ENCODE results near the gene SEPTIN1.

Gene SEPTIN1

DNA sequence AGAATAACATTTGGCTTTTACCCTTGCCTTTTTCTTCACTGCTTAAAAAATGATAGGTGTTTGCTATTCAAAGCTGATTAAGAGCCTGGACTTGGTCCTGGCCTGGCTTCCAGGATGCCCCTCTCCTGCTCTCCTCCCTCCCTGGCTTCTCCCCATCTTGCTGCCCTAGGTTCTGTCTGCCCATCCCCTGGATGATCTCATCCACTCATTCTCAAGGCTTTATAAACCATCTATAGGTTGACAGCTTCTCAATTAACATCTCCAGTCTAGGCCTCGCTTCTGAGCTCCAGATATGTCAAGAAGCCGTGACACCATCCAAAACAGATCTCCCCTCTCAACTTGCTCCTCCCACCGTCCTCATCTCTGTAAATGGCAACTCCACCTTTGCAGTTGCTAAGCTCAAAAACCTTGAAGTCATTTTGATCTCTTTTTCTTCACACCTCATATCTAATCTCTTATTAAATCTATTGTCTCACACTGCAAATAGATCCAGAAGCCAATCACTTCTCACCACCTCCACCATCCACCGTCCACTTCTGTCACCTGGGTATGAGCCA, 33.8 kb upstream of the SEPTIN1 start:
- H3K9me3 ChIP-seq (ENCODE audit: control insufficient read depth, low read length), result no peaks in the 10 kb centered on the region
- no peak overlapping the region for H3K27ac ChIP-seq (ENCODE audit: low read depth, low read length, severe bottlenecking)
- peaks cover 17% of the 10 kb centered on the region for H3K4me1 ChIP-seq (ENCODE audit: control insufficient read depth, insufficient read depth, low read length, poor library complexity, severe bottlenecking)
- WGBS, 2 experiments (ENCODE audit: insufficient coverage in 2 of 2), result 87 to 94% methylated on average over 3 to 4 of the region's 4 CpGs
- no peak overlapping the region for H3K4me3 ChIP-seq (ENCODE audit: extremely low read depth, insufficient read depth, low read length, poor library complexity, severe bottlenecking)
- H3K36me3 ChIP-seq (ENCODE audit: control insufficient read depth, insufficient read depth, low read length), result peaks cover 42% of the 10 kb centered on the region

DNA sequence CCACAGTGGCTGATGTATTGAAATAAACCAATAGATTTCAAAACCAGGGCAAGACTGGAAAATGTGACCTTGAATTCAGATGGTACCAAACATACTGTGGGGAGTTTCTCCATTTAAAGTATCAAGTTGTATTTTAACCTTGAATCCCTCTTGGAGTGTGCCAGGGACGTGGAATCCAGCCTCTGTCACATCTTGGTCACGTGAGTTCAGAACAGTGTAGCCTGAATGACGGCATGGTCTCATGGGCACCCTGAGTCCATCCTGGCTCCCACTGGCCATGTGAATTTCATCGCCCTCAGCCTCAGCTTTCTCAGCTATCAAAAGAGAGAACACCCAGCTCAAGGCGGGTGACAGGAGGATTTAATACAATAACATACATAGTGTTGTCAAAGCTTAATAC, 31.8 kb upstream of the SEPTIN1 start:
- Histone ChIP-seq H3K4me3 (ENCODE audit: extremely low read depth, insufficient read depth, low read length, poor library complexity, severe bottlenecking) (no peak overlapping the region), H3K9me3 (ENCODE audit: control insufficient read depth, low read length) (no peaks in the 10 kb centered on the region), H3K36me3 (ENCODE audit: control insufficient read depth, insufficient read depth, low read length) (peaks cover 53% of the 10 kb centered on the region), H3K4me1 (ENCODE audit: control insufficient read depth, insufficient read depth, low read length, poor library complexity, severe bottlenecking) (peaks cover 17% of the 10 kb centered on the region), H3K27ac (ENCODE audit: low read depth, low read length, severe bottlenecking) (no peak overlapping the region)
- 95 to 97% methylated on average over 3 to 4 of the region's 5 CpGs for whole genome bisulfite sequencing, 2 experiments (ENCODE audit: insufficient coverage in 2 of 2)

GRCh38 chr16:30413112-30413806, 30.9 kb upstream of the SEPTIN1 start:
- WGBS, 2 experiments (ENCODE audit: insufficient coverage in 2 of 2), result 89 to 97% methylated on average over 5 of the region's 6 CpGs
- Histone ChIP-seq H3K27ac (ENCODE audit: low read depth, low read length, severe bottlenecking) (no peak overlapping the region), H3K9me3 (ENCODE audit: control insufficient read depth, low read length) (no peaks in the 10 kb centered on the region), H3K4me1 (ENCODE audit: control insufficient read depth, insufficient read depth, low read length, poor library complexity, severe bottlenecking) (peaks cover 10% of the 10 kb centered on the region), H3K36me3 (ENCODE audit: control insufficient read depth, insufficient read depth, low read length) (peaks cover 47% of the 10 kb centered on the region), H3K4me3 (ENCODE audit: extremely low read depth, insufficient read depth, low read length, poor library complexity, severe bottlenecking) (no peak overlapping the region)

DNA sequence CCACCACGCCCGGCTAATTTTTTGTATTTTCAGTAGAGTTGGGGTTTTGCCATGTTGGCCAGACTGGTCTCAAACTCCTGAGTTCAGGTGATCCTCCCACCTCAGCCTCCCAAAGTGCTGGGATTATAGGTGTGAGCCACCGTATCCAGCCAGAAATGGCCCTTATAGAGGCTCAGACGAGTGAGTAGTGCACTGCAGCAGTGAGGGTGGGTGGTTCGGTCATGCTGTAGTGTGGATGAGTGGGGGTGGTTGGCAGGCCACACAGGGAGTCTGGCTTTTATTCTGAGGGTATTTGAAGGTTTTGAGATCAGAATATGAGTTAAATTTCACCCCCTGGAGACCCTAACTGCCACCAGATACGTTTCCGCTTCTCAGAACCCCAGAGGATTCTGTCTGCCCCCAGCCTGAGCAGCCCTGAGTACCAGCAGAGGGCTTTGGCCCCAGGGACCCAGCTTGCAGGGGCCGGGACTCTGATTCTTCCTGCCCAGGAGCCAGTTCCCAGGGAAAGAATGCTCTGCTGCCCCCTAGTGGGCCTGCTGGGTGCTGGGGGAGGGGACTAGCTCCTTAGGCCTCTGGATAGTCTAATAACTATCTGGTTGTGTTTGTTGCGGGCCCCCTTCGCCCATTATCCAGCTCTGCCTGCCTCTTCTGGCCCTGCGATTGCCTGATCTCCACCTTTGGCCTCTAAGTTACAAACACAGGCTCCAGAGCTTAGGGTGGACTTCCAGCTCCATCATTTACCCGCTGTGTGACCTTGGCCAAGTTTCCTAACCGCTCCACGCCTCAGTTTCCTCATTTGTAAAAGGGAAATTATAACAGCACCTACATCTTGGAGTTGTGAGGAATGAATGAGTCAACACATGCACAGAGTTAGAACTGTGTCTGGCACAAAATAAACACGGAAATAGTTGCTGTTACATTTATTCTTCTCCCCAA, 27.0 kb upstream of the SEPTIN1 start:
- 64 to 66% methylated on average over 11 to 12 of the region's 15 CpGs for WGBS, 2 experiments (ENCODE audit: insufficient coverage in 2 of 2)
- peaks cover 45% of the 10 kb centered on the region for H3K36me3 ChIP-seq (ENCODE audit: control insufficient read depth, insufficient read depth, low read length)
- H3K9me3 ChIP-seq (ENCODE audit: control insufficient read depth, low read length), result no peaks in the 10 kb centered on the region
- no peaks in the 10 kb centered on the region for H3K4me1 ChIP-seq (ENCODE audit: control insufficient read depth, insufficient read depth, low read length, poor library complexity, severe bottlenecking)
- H3K4me3 ChIP-seq (ENCODE audit: extremely low read depth, insufficient read depth, low read length, poor library complexity, severe bottlenecking), result no peak overlapping the region
- H3K27ac ChIP-seq (ENCODE audit: low read depth, low read length, severe bottlenecking), result no peak overlapping the region

GRCh38 chr16:30407804-30408534, 25.6 kb upstream of the SEPTIN1 start:
- no peaks in the 10 kb centered on the region for H3K9me3 ChIP-seq (ENCODE audit: control insufficient read depth, low read length)
- WGBS, 2 experiments (ENCODE audit: insufficient coverage in 2 of 2), result 29 to 43% methylated on average over 2 to 10 of the region's 19 CpGs
- H3K36me3 ChIP-seq (ENCODE audit: control insufficient read depth, insufficient read depth, low read length), result peaks cover 33% of the 10 kb centered on the region
- H3K4me1 ChIP-seq (ENCODE audit: control insufficient read depth, insufficient read depth, low read length, poor library complexity, severe bottlenecking), result no peaks in the 10 kb centered on the region
- peak overlapping the region; percentile 60 for H3K4me3 ChIP-seq (ENCODE audit: extremely low read depth, insufficient read depth, low read length, poor library complexity, severe bottlenecking)
- peak overlapping the region; percentile 84 for H3K27ac ChIP-seq (ENCODE audit: low read depth, low read length, severe bottlenecking)

DNA sequence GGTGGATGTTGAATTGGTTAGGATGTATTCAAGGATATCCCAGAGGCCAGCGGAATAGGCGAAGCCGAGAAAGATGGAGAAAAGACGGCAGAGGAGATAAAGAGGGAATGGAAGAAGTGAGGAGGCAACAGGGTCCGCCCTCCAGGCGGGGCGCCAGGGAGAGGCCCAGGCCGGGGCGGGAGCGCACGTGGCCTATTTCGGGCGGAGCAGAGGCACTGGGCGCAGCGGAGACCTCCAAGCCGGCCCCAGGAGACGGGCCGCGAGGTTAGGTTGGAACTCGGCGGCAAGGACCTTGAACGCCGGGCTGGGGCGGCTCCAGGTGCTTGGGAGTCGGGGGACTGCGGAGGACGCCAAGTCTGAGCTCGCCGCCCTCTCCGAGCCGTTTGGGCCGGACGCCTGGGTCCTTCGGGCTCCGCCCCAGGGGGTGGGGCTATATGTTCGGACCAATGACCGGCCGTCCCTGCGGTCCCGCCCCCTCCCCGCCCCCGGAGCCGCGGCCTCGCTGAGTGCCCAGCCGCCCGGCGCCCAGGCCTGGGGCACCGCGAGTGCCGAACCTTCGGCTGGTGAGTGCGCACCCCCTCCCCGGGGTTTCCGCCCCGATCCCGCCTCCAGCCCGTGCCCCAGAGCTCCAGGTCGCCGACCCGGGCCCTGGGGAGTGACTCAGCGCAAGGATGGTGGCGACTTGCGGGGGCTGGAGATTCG, 24.9 kb upstream of the SEPTIN1 start, which contains the start of gene ZNF771:
Gene ZNF771, plus strand, starts transcription at position 505 of the 702 bp plus-strand sequence. CDS start 448 bp downstream, outside the sequence.
- Histone ChIP-seq H3K4me3 (ENCODE audit: extremely low read depth, insufficient read depth, low read length, poor library complexity, severe bottlenecking) (peak within 1 kb of the TSS; percentile 60), H3K27ac (ENCODE audit: low read depth, low read length, severe bottlenecking) (peak within 1 kb of the TSS; percentile 84), H3K9me3 (ENCODE audit: control insufficient read depth, low read length) (no peaks in the 10 kb centered on the region), H3K36me3 (ENCODE audit: control insufficient read depth, insufficient read depth, low read length) (peaks cover 26% of the 10 kb centered on the region), H3K4me1 (ENCODE audit: control insufficient read depth, insufficient read depth, low read length, poor library complexity, severe bottlenecking) (no peaks in the 10 kb centered on the region)
- WGBS, 2 experiments (ENCODE audit: insufficient coverage in 2 of 2), result 0 to 1% methylated on average over 32 to 59 of the region's 65 CpGs

- peaks cover 22% of the 10 kb centered on the region for H3K36me3 ChIP-seq (ENCODE audit: control insufficient read depth, insufficient read depth, low read length)
- H3K4me3 ChIP-seq (ENCODE audit: extremely low read depth, insufficient read depth, low read length, poor library complexity, severe bottlenecking), result peak overlapping the region; percentile 60
- no peaks in the 10 kb centered on the region for H3K9me3 ChIP-seq (ENCODE audit: control insufficient read depth, low read length)
- H3K4me1 ChIP-seq (ENCODE audit: control insufficient read depth, insufficient read depth, low read length, poor library complexity, severe bottlenecking), result no peaks in the 10 kb centered on the region
- peak overlapping the region; percentile 84 for H3K27ac ChIP-seq (ENCODE audit: low read depth, low read length, severe bottlenecking)
- WGBS, 2 experiments (ENCODE audit: insufficient coverage in 2 of 2), result 41 to 52% methylated on average over 14 of the region's 14 CpGs
These were observed 24.4 kb upstream of the SEPTIN1 start for GRCh38 chr16:30406795-30407101.

DNA sequence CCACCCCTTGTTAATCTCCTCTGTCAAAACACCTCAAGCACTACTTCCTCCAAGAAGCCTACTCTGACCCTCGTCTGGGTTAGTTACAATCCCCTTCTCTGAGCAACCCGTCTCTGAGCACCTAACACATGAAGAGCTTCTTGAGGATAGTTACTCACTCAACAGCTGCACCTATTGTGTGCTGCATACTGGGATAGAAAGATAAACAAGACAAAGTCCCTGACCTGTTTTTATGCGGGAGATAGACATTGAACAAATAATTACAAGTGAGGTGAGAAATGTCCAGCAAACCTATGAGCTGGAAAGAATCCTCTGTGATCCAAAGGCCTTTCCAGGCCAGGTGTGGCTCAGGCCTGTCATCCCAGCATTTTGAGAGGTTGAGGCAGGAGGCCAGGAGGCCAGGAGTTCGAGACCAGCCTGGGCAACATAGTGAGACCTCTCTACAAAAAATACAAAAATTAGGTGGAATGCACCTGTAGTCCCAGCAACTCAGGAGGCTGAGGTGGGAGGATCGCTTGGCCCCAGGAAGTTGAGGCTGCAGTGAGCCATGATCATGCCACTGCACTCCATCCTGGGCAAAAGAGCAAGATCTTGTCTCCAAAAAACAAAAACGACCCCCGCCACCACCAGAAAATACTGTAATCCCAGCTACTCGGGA, 19.5 kb upstream of the SEPTIN1 start:
- no peak overlapping the region for H3K4me3 ChIP-seq (ENCODE audit: extremely low read depth, insufficient read depth, low read length, poor library complexity, severe bottlenecking)
- no peak overlapping the region for H3K27ac ChIP-seq (ENCODE audit: low read depth, low read length, severe bottlenecking)
- no peaks in the 10 kb centered on the region for H3K9me3 ChIP-seq (ENCODE audit: control insufficient read depth, low read length)
- WGBS, 2 experiments (ENCODE audit: insufficient coverage in 2 of 2), result 86 to 98% methylated on average over 5 to 6 of the region's 8 CpGs
- H3K4me1 ChIP-seq (ENCODE audit: control insufficient read depth, insufficient read depth, low read length, poor library complexity, severe bottlenecking), result peaks cover 26% of the 10 kb centered on the region
- peaks cover 21% of the 10 kb centered on the region for H3K36me3 ChIP-seq (ENCODE audit: control insufficient read depth, insufficient read depth, low read length)

DNA sequence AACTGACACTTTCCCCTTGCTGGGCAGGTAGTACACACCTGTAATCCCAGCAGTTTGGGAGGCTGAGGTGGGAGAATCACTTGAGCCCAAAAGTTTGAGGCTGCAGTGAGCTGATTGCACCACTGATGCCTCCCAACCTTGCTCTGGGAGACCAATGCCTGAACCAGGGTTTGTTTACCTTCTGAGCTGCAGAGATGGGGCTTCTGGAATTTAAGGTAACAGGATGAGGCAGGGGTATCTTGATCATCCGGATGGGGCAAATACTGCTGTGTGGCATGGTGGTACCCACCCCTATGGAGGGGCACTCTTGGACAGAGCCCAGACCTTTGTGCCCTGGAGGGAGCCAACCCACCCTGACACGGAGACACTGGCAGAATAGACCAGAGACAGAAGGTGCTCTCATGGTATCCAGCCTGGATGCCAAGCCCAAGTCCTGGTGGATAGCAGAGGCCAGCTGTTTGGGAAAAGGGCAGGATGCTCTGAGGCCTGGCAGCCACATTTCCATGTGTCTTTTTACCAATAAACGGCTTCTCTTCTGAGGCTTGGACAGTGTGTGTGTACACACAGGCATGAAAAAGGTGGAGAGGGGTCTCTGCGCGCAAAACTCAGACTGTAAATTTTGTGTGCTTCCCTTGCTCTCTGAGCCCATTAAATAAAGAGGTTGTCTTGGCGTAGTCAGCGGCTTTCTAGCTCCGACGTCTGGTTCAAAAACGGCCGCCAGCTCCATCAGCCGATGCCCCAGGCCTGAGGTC, 17.2 kb upstream of the SEPTIN1 start:
- Histone ChIP-seq H3K4me3 (ENCODE audit: extremely low read depth, insufficient read depth, low read length, poor library complexity, severe bottlenecking) (peak overlapping the region; percentile 39), H3K9me3 (ENCODE audit: control insufficient read depth, low read length) (no peaks in the 10 kb centered on the region), H3K36me3 (ENCODE audit: control insufficient read depth, insufficient read depth, low read length) (peaks cover 25% of the 10 kb centered on the region), H3K27ac (ENCODE audit: low read depth, low read length, severe bottlenecking) (peak overlapping the region; percentile 98), H3K4me1 (ENCODE audit: control insufficient read depth, insufficient read depth, low read length, poor library complexity, severe bottlenecking) (peaks cover 35% of the 10 kb centered on the region)
- WGBS, 2 experiments (ENCODE audit: insufficient coverage in 2 of 2), result 24 to 25% methylated on average over 10 to 11 of the region's 12 CpGs
